ENCODE results near the gene ZNF598.

The ZNF598 gene

DNA sequence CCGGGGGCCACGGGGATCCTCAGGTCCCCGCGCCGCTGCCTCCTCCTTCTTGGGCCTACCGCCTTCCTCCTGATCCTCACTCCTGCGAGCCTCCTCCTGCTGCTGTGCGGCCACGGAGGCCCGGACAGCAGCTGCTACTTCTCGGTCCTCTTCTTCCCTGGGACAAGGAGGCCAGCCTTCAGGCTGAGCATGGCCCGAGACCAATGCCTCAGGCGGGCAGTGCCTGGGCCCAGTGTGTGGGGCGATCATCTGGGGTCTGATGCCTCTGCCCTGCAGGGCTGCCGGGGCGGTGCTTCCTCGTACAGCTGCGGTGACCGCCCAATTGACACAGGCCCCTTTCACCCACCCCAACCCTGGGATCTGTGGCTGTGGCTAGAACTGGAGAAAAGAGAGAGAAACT is 8.6 kb downstream of the ZNF598 start:
- H3K27ac ChIP-seq (ENCODE audit: extremely low read depth, low read depth, low read length) = no peak overlapping the region
- H3K9me3 ChIP-seq (ENCODE audit: control insufficient read depth, insufficient read depth, low read depth, low read length) = no peaks in the 10 kb centered on the region
- ChIA-PET CTCF (interaction anchor here (0.6 to 0.9 kb wide), 3 partner anchors 41 to 139 kb away, joined by 3 to 4 read pairs (median 3); partner anchors contain the start of gene NDUFB10), POLR2A (interaction anchor here (0.6 to 0.8 kb wide), 2 partner anchors 9 to 154 kb away, joined by 3 to 4 read pairs; partner anchors contain the start of gene TRAF7)
- H3K4me3 ChIP-seq (ENCODE audit: low read depth, low read length) = no peak overlapping the region
- H3K36me3 ChIP-seq (ENCODE audit: control insufficient read depth in 2 of 2, insufficient read depth in 1 of 2, low read length in 2 of 2) = peaks cover 0 to 81% of the 10 kb centered on the region in 2 experiments; a peak in 2 of 3 replicates
- H3K4me1 ChIP-seq (ENCODE audit: control insufficient read depth, insufficient read depth, low read length) = peaks cover 7% of the 10 kb centered on the region; the same call in 1 of the 2 replicates
- no peak for TF ChIP-seq ZFP3 (tag by site-specific recombination; IDR thresholded peaks at IDR 0.05; ENCODE audit: low read depth)
- TF ChIP-seq, protein P1, sequence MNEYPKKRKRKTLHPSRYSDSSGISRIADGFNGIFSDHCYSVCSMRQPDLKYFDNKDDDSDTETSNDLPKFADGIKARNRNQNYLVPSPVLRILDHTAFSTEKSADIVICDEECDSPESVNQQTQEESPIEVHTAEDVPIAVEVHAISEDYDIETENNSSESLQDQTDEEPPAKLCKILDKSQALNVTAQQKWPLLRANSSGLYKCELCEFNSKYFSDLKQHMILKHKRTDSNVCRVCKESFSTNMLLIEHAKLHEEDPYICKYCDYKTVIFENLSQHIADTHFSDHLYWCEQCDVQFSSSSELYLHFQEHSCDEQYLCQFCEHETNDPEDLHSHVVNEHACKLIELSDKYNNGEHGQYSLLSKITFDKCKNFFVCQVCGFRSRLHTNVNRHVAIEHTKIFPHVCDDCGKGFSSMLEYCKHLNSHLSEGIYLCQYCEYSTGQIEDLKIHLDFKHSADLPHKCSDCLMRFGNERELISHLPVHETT (tag by site-specific recombination; IDR thresholded peaks at IDR 0.05) = no peak
- no peak for TF ChIP-seq ZNF629 (tag by site-specific recombination; IDR thresholded peaks at IDR 0.05)
- no peak for TF ChIP-seq ZNF623 (tag by site-specific recombination; IDR thresholded peaks at IDR 0.05)
- TF ChIP-seq ZNF174 (tag by site-specific recombination; IDR thresholded peaks at IDR 0.05) = no peak

DNA sequence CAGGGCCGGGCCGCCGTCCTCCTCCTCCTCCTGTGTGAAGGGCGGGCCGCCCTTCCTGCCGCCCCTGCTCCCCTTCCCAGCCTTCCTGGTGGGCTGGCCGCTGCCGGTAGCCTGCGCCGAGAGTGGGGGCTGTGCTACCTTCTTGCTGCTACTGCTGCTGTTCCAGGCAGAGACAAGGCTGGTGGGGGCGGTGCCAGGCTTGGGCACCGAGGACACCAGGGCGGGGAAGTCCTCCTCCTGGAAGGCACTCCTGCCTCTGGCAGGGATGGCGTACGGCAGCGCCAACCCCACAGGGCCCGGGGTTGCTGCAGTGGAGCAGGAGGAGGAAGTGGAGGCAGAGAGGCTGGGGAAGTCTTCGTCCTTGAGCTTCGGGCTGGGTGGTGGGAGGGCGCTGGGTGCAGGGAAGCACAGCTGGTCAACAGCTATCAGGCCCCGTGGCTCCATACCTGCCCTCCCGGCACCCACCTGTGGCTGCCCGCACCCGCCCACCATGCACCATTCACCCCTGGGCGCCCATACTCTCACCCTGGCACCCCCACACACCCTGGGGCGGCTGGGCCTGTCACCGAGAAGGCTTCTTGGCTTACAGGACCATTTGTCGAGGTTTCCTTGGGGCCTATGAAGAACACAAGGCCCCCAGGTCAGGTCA is 9.6 kb downstream of the ZNF598 start:
- no peak overlapping the region for H3K4me3 ChIP-seq (ENCODE audit: low read depth, low read length)
- peaks cover 0 to 76% of the 10 kb centered on the region in 2 experiments; a peak in 2 of 3 replicates for H3K36me3 ChIP-seq (ENCODE audit: control insufficient read depth in 2 of 2, insufficient read depth in 1 of 2, low read length in 2 of 2)
- TF ChIP-seq, protein P2, sequence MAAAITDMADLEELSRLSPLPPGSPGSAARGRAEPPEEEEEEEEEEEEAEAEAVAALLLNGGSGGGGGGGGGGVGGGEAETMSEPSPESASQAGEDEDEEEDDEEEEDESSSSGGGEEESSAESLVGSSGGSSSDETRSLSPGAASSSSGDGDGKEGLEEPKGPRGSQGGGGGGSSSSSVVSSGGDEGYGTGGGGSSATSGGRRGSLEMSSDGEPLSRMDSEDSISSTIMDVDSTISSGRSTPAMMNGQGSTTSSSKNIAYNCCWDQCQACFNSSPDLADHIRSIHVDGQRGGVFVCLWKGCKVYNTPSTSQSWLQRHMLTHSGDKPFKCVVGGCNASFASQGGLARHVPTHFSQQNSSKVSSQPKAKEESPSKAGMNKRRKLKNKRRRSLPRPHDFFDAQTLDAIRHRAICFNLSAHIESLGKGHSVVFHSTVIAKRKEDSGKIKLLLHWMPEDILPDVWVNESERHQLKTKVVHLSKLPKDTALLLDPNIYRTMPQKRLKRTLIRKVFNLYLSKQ (tag by site-specific recombination; IDR thresholded peaks at IDR 0.05; ENCODE audit: borderline replicate concordance) = no peak
- peak; percentile 41 for TF ChIP-seq SP2 (tag by site-specific recombination; IDR thresholded peaks at IDR 0.05)
- no peak for TF ChIP-seq MEIS1 (CRISPR knock-in tag; IDR thresholded peaks at IDR 0.05; ENCODE audit: borderline replicate concordance)
- TF ChIP-seq, protein P3, sequence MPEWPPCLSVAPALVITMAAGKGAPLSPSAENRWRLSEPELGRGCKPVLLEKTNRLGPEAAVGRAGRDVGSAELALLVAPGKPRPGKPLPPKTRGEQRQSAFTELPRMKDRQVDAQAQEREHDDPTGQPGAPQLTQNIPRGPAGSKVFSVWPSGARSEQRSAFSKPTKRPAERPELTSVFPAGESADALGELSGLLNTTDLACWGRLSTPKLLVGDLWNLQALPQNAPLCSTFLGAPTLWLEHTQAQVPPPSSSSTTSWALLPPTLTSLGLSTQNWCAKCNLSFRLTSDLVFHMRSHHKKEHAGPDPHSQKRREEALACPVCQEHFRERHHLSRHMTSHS (tag by site-specific recombination; IDR thresholded peaks at IDR 0.05) = no peak
- no peak for TF ChIP-seq TRIM28 (IDR thresholded peaks at IDR 0.05; ENCODE audit: borderline replicate concordance, low read length)
- TF ChIP-seq, protein P4, sequence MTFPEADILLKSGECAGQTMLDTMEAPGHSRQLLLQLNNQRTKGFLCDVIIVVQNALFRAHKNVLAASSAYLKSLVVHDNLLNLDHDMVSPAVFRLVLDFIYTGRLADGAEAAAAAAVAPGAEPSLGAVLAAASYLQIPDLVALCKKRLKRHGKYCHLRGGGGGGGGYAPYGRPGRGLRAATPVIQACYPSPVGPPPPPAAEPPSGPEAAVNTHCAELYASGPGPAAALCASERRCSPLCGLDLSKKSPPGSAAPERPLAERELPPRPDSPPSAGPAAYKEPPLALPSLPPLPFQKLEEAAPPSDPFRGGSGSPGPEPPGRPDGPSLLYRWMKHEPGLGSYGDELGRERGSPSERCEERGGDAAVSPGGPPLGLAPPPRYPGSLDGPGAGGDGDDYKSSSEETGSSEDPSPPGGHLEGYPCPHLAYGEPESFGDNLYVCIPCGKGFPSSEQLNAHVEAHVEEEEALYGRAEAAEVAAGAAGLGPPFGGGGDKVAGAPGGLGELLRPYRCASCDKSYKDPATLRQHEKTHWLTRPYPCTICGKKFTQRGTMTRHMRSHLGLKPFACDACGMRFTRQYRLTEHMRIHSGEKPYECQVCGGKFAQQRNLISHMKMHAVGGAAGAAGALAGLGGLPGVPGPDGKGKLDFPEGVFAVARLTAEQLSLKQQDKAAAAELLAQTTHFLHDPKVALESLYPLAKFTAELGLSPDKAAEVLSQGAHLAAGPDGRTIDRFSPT (tag by site-specific recombination; IDR thresholded peaks at IDR 0.05) = peak; percentile 51; the same call in 1 of the 2 replicates
- TF ChIP-seq EGR2 (tag by site-specific recombination; IDR thresholded peaks at IDR 0.05; ENCODE audit: low read depth) = peak; percentile 23; the same call in 1 of the 2 replicates
- TF ChIP-seq KLF10 (tag by site-specific recombination; IDR thresholded peaks at IDR 0.05) = no peak
- TF ChIP-seq ZNF266 (tag by site-specific recombination; IDR thresholded peaks at IDR 0.05; ENCODE audit: low read depth) = no peak
- no peak for TF ChIP-seq ZNF670 (tag by site-specific recombination; IDR thresholded peaks at IDR 0.05; ENCODE audit: low read depth)
- TF ChIP-seq ZNF292 (tag by site-specific recombination; IDR thresholded peaks at IDR 0.05; ENCODE audit: borderline replicate concordance, low read depth) = no peak
- no peak for TF ChIP-seq ZNF223 (tag by site-specific recombination; IDR thresholded peaks at IDR 0.05)
- TF ChIP-seq ZNF211 (tag by site-specific recombination; IDR thresholded peaks at IDR 0.05; ENCODE audit: low read depth) = no peak
- TF ChIP-seq SCRT2 (tag by site-specific recombination; IDR thresholded peaks at IDR 0.05) = peak; percentile 83
- no peak for TF ChIP-seq ZFP3 (tag by site-specific recombination; IDR thresholded peaks at IDR 0.05; ENCODE audit: low read depth)
- TF ChIP-seq ZNF48 (tag by site-specific recombination; IDR thresholded peaks at IDR 0.05) = no peak
- TF ChIP-seq SCRT1 (tag by site-specific recombination; IDR thresholded peaks at IDR 0.05; ENCODE audit: borderline replicate concordance) = peak; percentile 59; the same call in 1 of the 2 replicates
- TF ChIP-seq WT1 (tag by site-specific recombination; IDR thresholded peaks at IDR 0.05) = no peak
- 0 out of 2 replicates have a peak, but pooled peaks have one; percentile 9 for TF ChIP-seq ZFHX2 (tag by site-specific recombination; conservative IDR thresholded peaks at IDR 0.05)
- ChIA-PET POLR2A (interaction anchor here (0.6 to 1.2 kb wide), 3 partner anchors 7 to 155 kb away, joined by 3 to 4 read pairs (median 3); partner anchors contain the start of gene TRAF7), CTCF (no interaction called here)
- no peaks in the 10 kb centered on the region for H3K9me3 ChIP-seq (ENCODE audit: control insufficient read depth, insufficient read depth, low read depth, low read length)
- H3K4me1 ChIP-seq (ENCODE audit: control insufficient read depth, insufficient read depth, low read length) = peaks cover 5% of the 10 kb centered on the region; the same call in 1 of the 2 replicates
- no peak overlapping the region for H3K27ac ChIP-seq (ENCODE audit: extremely low read depth, low read depth, low read length)
